Caco-2 (cell line): ENCODE results near the gene TMEM239. TPM values are rescaled to one million over a fixed set of nuclear protein-coding genes. Genes with fewer than 3 reads are reported as not detected.

Experiments
- BruUV-seq: library from RNA; stranded (reverse); fragments of 400-500 nt; replicated peaks from 2 replicates; lab custom pipeline; 2021; lab: Mats Ljungman, UMichigan
- CTCF ChIA-PET: fragments of 300-600 bp; sonication (Branson Sonifier 250); formaldehyde crosslinking; loops from one replicate; lab custom pipeline; 2022; ENCODE audit warnings: antibody characterized with exemption; lab: Charles Lee
- POLR2A ChIA-PET: fragments of 300-600 bp; sonication (Branson Sonifier 250); formaldehyde crosslinking; loops from one replicate; lab custom pipeline; 2022; ENCODE audit warnings: antibody characterized with exemption; lab: Charles Lee
- DNase-seq, 2 experiments: peaks; one replicate each; pipeline versions ENCODE4 v3.0.0 to v3.0.0-alpha.2; 2020 to 2022
- H3K27me3 ChIP-seq: replicated peaks from 2 replicates; pipeline ENCODE4 v1.6.0; 2011; ENCODE audit warnings: low read length; ENCODE audit not compliant: control insufficient read depth, insufficient read depth
- H3K36me3 ChIP-seq: 2 replicates; pipeline ENCODE4 v1.5.1; 2011; ENCODE audit warnings: low read length; ENCODE audit not compliant: control insufficient read depth, insufficient read depth
- H3K4me1 ChIP-seq: fragments of 250-450 bp; sonication (Bioruptor Pico); 2 replicates; pipeline ENCODE4 v1.5.1; 2020; ENCODE audit warnings: mild to moderate bottlenecking
- H3K4me3 ChIP-seq: 2 replicates; pipeline ENCODE4 v1.5.1; 2011; ENCODE audit warnings: low read depth, mild to moderate bottlenecking, control low read depth, low read length
- H3K9me3 ChIP-seq: fragments of 250-450 bp; sonication (Bioruptor Pico); 2 replicates; pipeline ENCODE4 v1.5.1; 2020; ENCODE audit warnings: mild to moderate bottlenecking, moderate library complexity
- H3K27ac Mint-ChIP-seq: one replicate; pipeline ENCODE4 v1.8.0; 2022; ENCODE audit warnings: mixed read lengths; ENCODE audit not compliant: unreplicated experiment
- H3K27me3 Mint-ChIP-seq: one replicate; pipeline ENCODE4 v1.8.0; 2022; ENCODE audit warnings: mixed read lengths; ENCODE audit not compliant: insufficient read depth, unreplicated experiment
- H3K36me3 Mint-ChIP-seq: one replicate; pipeline ENCODE4 v1.8.0; 2022; ENCODE audit warnings: mild to moderate bottlenecking, mixed read lengths; ENCODE audit not compliant: insufficient read depth, unreplicated experiment
- H3K4me1 Mint-ChIP-seq: one replicate; pipeline ENCODE4 v1.8.0; 2022; ENCODE audit warnings: low read depth, mixed read lengths; ENCODE audit not compliant: unreplicated experiment
- H3K4me3 Mint-ChIP-seq: one replicate; pipeline ENCODE4 v1.8.0; 2022; ENCODE audit warnings: mild to moderate bottlenecking, moderate library complexity, mixed read lengths; ENCODE audit not compliant: unreplicated experiment
- H3K9me3 Mint-ChIP-seq: one replicate; pipeline ENCODE4 v1.8.0; 2022; ENCODE audit warnings: mixed read lengths; ENCODE audit not compliant: unreplicated experiment
- intact Hi-C: fragments of 100-400 bp; cut with micrococcal nuclease; formaldehyde crosslinking; loops from one replicate; pipeline ENCODE4 v1.10.0; 2022; ENCODE audit not compliant: unreplicated experiment
- total RNA-seq: library from RNA; stranded (reverse); gene quantifications from 2 replicates; pipeline ENCODE4 v1.2.3, GENCODE V29; 2022
- TF ChIP-seq, protein P1 (sequence below), 2 experiments: fragments of 200-600 bp in 1 of 2; IDR thresholded peaks; 1 replicate in 1 of 2; 2 replicates in 1 of 2; pipeline versions ENCODE4 v1.5.1 to v1.8.0; 2011 to 2022; ENCODE audit warnings: antibody characterized with exemption in 1 of 2, control low read depth in 1 of 2, inconsistent platforms in 1 of 2, low read depth in 1 of 2, low read length in 1 of 2, mild to moderate bottlenecking in 1 of 2, moderate library complexity in 1 of 2; ENCODE audit not compliant: insufficient read depth in 1 of 2, severe bottlenecking in 1 of 2, unreplicated experiment in 1 of 2

TMEM239 gene
- total RNA-seq, 1 experiment from 2014 or later = not detected

DNA sequence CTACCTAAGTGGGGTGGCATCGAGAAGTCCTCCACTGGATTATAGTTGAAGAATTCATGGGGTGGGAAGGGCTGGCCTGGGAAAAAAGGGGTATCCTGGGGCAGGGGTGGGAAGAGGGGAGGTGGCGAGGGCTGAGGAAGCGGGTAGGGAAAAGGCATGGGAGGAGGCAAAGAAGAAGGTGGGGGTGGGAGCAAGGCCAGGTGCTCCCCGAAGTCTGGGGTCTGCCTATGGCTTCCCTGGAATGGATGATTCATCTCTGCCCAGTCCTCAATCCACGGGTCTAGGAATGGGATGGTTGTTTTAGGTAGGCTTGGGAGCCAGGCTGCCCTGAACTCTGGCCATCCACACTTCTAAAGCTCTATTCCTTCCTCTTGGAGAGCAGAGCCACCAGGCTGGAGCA, 19.9 kb downstream of the TMEM239 start:
- peaks cover 24% of the 10 kb centered on the region for H3K36me3 Mint-ChIP-seq
- no peak overlapping the region for H3K4me3 Mint-ChIP-seq
- H3K9me3 ChIP-seq = no peaks in the 10 kb centered on the region
- CTCF ChIA-PET = no interaction called here
- no peaks in the 10 kb centered on the region for H3K9me3 Mint-ChIP-seq
- no peak overlapping the region for H3K4me3 ChIP-seq
- intact Hi-C loops = no loop called here
- H3K4me1 ChIP-seq = peaks cover 8% of the 10 kb centered on the region; the same call in 1 of the 2 replicates
- peaks cover 7% of the 10 kb centered on the region for H3K4me1 Mint-ChIP-seq
- TF ChIP-seq, protein P1, sequence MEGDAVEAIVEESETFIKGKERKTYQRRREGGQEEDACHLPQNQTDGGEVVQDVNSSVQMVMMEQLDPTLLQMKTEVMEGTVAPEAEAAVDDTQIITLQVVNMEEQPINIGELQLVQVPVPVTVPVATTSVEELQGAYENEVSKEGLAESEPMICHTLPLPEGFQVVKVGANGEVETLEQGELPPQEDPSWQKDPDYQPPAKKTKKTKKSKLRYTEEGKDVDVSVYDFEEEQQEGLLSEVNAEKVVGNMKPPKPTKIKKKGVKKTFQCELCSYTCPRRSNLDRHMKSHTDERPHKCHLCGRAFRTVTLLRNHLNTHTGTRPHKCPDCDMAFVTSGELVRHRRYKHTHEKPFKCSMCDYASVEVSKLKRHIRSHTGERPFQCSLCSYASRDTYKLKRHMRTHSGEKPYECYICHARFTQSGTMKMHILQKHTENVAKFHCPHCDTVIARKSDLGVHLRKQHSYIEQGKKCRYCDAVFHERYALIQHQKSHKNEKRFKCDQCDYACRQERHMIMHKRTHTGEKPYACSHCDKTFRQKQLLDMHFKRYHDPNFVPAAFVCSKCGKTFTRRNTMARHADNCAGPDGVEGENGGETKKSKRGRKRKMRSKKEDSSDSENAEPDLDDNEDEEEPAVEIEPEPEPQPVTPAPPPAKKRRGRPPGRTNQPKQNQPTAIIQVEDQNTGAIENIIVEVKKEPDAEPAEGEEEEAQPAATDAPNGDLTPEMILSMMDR (IDR thresholded peaks at IDR 0.05; ENCODE audit: insufficient read depth in 1 of 2, low read depth in 1 of 2, low read length in 1 of 2, severe bottlenecking in 1 of 2, unreplicated experiment in 1 of 2) = no peak
- no peaks in the 10 kb centered on the region for H3K27me3 Mint-ChIP-seq
- DNase-seq = no peak
- TSS peak; percentile 4 for BruUV-seq
- H3K36me3 ChIP-seq = peaks cover 4% of the 10 kb centered on the region
- H3K27ac Mint-ChIP-seq = no peak overlapping the region
- H3K27me3 ChIP-seq = no peaks in the 10 kb centered on the region
- POLR2A ChIA-PET = no interaction called here

GRCh38 chr20:2837221-2837960, 21.2 kb downstream of the TMEM239 start:
- Histone ChIP-seq H3K27me3 (no peaks in the 10 kb centered on the region), H3K9me3 (no peaks in the 10 kb centered on the region), H3K4me1 (peaks cover 8% of the 10 kb centered on the region; the same call in 1 of the 2 replicates), H3K36me3 (peaks cover 4% of the 10 kb centered on the region), H3K4me3 (no peak overlapping the region)
- peaks cover 24% of the 10 kb centered on the region for H3K36me3 Mint-ChIP-seq
- DNase-seq = no peak
- no TSS peak for BruUV-seq
- ChIA-PET POLR2A (interaction anchor here (0.6 kb wide), 1 partner anchor 79 kb away, joined by 6 read pairs; no protein-coding TSS in a partner anchor), CTCF (no interaction called here)
- no peak overlapping the region for H3K4me3 Mint-ChIP-seq
- TF ChIP-seq, protein P1 (IDR thresholded peaks at IDR 0.05; ENCODE audit: insufficient read depth in 1 of 2, low read depth in 1 of 2, low read length in 1 of 2, severe bottlenecking in 1 of 2, unreplicated experiment in 1 of 2) = no peak
- no peaks in the 10 kb centered on the region for H3K27me3 Mint-ChIP-seq
- no peak overlapping the region for H3K27ac Mint-ChIP-seq
- peaks cover 7% of the 10 kb centered on the region for H3K4me1 Mint-ChIP-seq
- no peaks in the 10 kb centered on the region for H3K9me3 Mint-ChIP-seq
- intact Hi-C loops = no loop called here

- ChIA-PET CTCF (no interaction called here), POLR2A (interaction anchor here (0.5 to 0.6 kb wide), 2 partner anchors 35 to 80 kb away, joined by 3 to 6 read pairs; partner anchors contain the start of gene PTPRA)
- no TSS peak for BruUV-seq
- Histone ChIP-seq H3K4me1 (peaks cover 8% of the 10 kb centered on the region; the same call in 1 of the 2 replicates), H3K4me3 (no peak overlapping the region), H3K27me3 (no peaks in the 10 kb centered on the region), H3K36me3 (peaks cover 4% of the 10 kb centered on the region), H3K9me3 (no peaks in the 10 kb centered on the region)
- Mint-ChIP-seq H3K4me3 (no peak overlapping the region), H3K9me3 (no peaks in the 10 kb centered on the region), H3K27me3 (no peaks in the 10 kb centered on the region), H3K4me1 (peaks cover 7% of the 10 kb centered on the region), H3K27ac (no peak overlapping the region), H3K36me3 (peaks cover 24% of the 10 kb centered on the region)
- intact Hi-C loops = no loop called here
- TF ChIP-seq, protein P1 (IDR thresholded peaks at IDR 0.05; ENCODE audit: insufficient read depth in 1 of 2, low read depth in 1 of 2, low read length in 1 of 2, severe bottlenecking in 1 of 2, unreplicated experiment in 1 of 2) = no peak
- no peak for DNase-seq
Measured at GRCh38 chr20:2838170-2838797, 22.1 kb downstream of the TMEM239 start.
